ENCODE measurements around the gene ASF1B. TPM values are rescaled to one million over a fixed set of nuclear protein-coding genes. Genes with fewer than 3 reads are reported as not detected.

Gene ASF1B
- total RNA-seq, 4 donors from 2014 or later = 1.9 to 4.5 (median 4.4) TPM; not detected in 1

DNA sequence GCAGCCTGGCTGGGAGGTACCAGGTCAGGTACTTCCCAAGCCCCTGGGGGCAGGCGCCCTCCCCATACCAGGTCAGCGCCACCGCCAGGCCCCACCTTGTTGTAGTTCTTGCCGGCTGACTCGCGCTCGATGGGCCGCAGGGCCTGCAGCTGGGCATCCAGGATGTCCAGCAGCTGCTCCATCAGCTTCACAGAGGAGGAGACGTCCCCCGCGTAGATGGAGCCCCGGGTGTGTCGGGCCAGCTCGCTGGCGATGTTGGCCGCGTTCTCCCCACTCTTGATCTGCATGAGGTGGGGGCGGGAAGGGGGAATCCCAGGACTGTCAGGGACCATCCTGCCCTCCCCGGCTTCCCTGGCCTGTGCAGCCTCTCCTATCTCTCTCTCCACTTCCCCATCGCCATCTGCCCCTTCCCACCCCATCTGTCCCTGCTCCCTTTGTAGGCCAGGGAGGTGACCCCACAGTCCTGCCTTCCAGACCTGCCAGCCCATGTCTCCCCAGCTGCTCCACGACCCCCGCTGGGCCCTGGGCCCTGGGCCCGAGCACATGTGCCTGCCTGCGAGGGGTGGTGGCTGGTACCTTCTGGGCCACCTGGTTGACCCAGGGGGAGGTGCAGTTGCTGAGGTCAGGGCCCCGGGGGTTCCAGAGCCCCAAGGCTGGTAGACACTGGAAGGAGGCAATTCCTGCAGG is 23.8 kb upstream of the ASF1B start:
- Histone ChIP-seq H3K4me1 (no peaks in the 10 kb centered on the region), H3K9me3 (no peaks in the 10 kb centered on the region), H3K4me3 (no peak overlapping the region), H3K27me3 (no peaks in the 10 kb centered on the region), H3K36me3 (peaks cover 0 to 9% (median 3%) of the 10 kb centered on the region in 4 donors), H3K27ac (no peak overlapping the region)
- in situ Hi-C loops (cut with MboI; ENCODE audit: low pct_ligation_motif_present in 1 of 4, low pct_unique_long_range_greater_than_20kb in 1 of 4, low sequenced_read_pairs in 3 of 4) = no loop called here
- no peak for DNase-seq
- 86% methylated on average over 24 of the region's 25 CpGs; no CpG with 5 or more reads in 1 of the 2 donors for WGBS, 2 donors (ENCODE audit: low coverage in 1 of 2)
- intact Hi-C loops (cut with DNase I; ENCODE audit: low total_unique reads) = no loop called here
- TF ChIP-seq POLR2AphosphoS5 (IDR thresholded peaks at IDR 0.05) = no peak
- no peak for TF ChIP-seq POLR2A (IDR thresholded peaks at IDR 0.05)
- no peak for TF ChIP-seq EP300 (IDR thresholded peaks at IDR 0.05; ENCODE audit: low read depth)
- TF ChIP-seq, protein P1, sequence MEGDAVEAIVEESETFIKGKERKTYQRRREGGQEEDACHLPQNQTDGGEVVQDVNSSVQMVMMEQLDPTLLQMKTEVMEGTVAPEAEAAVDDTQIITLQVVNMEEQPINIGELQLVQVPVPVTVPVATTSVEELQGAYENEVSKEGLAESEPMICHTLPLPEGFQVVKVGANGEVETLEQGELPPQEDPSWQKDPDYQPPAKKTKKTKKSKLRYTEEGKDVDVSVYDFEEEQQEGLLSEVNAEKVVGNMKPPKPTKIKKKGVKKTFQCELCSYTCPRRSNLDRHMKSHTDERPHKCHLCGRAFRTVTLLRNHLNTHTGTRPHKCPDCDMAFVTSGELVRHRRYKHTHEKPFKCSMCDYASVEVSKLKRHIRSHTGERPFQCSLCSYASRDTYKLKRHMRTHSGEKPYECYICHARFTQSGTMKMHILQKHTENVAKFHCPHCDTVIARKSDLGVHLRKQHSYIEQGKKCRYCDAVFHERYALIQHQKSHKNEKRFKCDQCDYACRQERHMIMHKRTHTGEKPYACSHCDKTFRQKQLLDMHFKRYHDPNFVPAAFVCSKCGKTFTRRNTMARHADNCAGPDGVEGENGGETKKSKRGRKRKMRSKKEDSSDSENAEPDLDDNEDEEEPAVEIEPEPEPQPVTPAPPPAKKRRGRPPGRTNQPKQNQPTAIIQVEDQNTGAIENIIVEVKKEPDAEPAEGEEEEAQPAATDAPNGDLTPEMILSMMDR (IDR thresholded peaks at IDR 0.05) = no peak

DNA sequence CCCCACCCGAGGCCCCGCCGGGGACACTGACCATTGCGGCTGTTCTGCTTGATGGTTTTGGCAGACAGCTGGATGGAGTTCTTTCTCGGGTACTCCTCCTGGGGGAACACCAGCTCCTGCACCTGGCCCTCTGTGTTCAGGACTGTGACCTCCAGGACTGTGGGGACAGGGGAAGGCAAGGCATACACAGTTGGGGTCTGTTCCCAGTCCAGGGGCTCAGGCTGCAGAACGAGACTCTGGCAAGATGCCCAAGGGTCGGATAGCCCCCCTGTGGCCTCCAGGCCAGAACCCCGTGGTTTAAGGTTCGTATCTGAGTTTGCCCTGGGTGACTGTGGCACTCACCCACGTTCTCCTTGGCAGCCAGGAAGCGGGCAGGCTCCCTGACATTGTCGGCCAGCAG is 22.7 kb upstream of the ASF1B start:
- intact Hi-C loops (cut with DNase I; ENCODE audit: low total_unique reads) (no loop called here), in situ Hi-C loops (cut with MboI; ENCODE audit: low pct_ligation_motif_present in 1 of 4, low pct_unique_long_range_greater_than_20kb in 1 of 4, low sequenced_read_pairs in 3 of 4) (no loop called here)
- peaks cover 0 to 9% (median 3%) of the 10 kb centered on the region in 4 donors for H3K36me3 ChIP-seq
- no peak for TF ChIP-seq EP300 (IDR thresholded peaks at IDR 0.05; ENCODE audit: low read depth)
- TF ChIP-seq, protein P1 (IDR thresholded peaks at IDR 0.05) = no peak
- no peak for TF ChIP-seq POLR2A (IDR thresholded peaks at IDR 0.05)
- no peak for TF ChIP-seq POLR2AphosphoS5 (IDR thresholded peaks at IDR 0.05)
- H3K4me1 ChIP-seq = no peaks in the 10 kb centered on the region
- H3K4me3 ChIP-seq = no peak overlapping the region
- WGBS, 2 donors (ENCODE audit: low coverage in 1 of 2) = 81% methylated on average over 12 of the region's 12 CpGs; no CpG with 5 or more reads in 1 of the 2 donors
- H3K27me3 ChIP-seq = no peaks in the 10 kb centered on the region
- no peaks in the 10 kb centered on the region for H3K9me3 ChIP-seq
- H3K27ac ChIP-seq = no peak overlapping the region
- no peak for DNase-seq

DNA sequence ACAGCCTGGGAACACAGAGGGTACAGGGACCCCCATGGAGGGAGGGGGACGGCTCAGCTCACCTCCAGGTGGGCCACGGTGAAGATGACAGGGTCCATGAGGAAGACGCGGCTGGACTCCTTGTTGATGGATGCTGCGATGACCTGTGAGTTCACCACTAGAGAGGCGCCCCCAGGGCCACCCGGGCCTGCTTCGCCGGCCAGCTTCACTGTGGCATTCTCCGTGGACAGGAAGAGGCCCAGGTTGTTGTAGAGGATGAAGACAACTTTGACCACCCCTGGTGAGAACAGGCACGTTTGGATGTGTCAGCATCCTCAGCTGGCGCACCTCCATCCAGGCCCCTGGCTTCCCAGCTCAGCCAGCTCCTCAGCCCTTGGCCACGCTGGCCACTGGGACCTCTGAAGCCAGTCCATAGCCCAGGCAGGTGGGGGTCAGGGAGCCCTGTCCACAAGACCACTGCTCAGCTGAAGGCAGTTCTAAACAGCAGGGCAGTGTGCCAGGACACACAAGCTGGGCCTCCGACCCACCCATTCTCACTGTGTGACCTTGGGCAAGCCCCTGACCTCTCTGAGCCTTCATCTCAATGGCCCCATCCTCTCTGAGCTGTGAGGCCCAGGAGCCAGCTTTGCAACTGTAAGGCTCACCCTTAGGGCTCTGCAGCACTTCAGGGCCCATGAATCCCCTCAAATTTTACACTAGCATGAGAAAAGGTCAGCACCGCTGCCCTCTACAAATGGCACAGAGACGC is 22.1 kb upstream of the ASF1B start:
- Histone ChIP-seq H3K9me3 (no peaks in the 10 kb centered on the region), H3K4me3 (no peak overlapping the region), H3K27me3 (no peaks in the 10 kb centered on the region), H3K4me1 (no peaks in the 10 kb centered on the region), H3K27ac (no peak overlapping the region), H3K36me3 (peaks cover 0 to 9% (median 3%) of the 10 kb centered on the region in 4 donors)
- intact Hi-C loops (cut with DNase I; ENCODE audit: low total_unique reads) = no loop called here
- DNase-seq = no peak
- TF ChIP-seq, protein P1 (IDR thresholded peaks at IDR 0.05) = no peak
- TF ChIP-seq POLR2A (IDR thresholded peaks at IDR 0.05) (no peak), EP300 (IDR thresholded peaks at IDR 0.05; ENCODE audit: low read depth) (no peak), POLR2AphosphoS5 (IDR thresholded peaks at IDR 0.05) (no peak)
- in situ Hi-C loops (cut with MboI; ENCODE audit: low pct_ligation_motif_present in 1 of 4, low pct_unique_long_range_greater_than_20kb in 1 of 4, low sequenced_read_pairs in 3 of 4) = no loop called here
- 91% methylated on average over 16 of the region's 16 CpGs; no CpG with 5 or more reads in 1 of the 2 donors for WGBS, 2 donors (ENCODE audit: low coverage in 1 of 2)

DNA sequence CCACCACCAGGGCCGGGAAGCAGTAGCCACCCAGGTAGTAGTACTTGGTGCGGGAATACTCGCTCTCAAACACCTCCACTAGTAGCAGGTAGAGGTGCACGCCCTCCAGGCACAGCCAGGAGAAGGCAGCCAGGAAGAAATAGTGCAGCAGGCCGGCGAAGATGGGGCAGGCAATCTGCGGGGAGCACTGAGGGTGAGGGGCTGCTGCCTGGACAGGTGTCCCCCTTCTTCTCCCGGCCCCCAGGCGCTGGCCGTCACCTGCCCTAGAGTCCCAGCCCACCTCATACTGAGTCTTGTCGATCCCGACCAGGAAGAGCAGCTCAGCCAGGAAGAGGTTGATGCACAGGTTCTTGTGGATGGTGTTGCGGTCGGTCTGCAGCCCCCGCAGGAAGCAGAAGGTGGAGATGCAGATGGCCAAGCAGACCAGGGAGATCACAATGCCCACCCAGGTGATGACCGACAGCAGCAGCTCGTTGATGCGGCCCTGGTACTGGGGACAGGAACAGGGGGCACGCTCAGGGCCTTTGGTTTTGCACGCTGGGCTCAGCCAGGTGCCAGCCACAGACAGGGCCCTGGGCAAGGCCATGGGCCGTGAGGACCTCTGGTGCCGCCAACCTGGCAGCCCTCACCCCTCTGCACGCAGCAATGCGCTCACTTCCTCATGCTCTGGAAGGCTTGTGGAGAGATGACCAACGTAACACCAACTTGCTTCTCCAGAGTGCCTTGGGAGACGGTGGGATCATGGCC is 20.8 kb upstream of the ASF1B start:
- WGBS, 2 donors (ENCODE audit: low coverage in 1 of 2) = 92% methylated on average over 23 of the region's 26 CpGs; no CpG with 5 or more reads in 1 of the 2 donors
- Histone ChIP-seq H3K9me3 (no peaks in the 10 kb centered on the region), H3K27ac (no peak overlapping the region), H3K4me3 (no peak overlapping the region), H3K27me3 (no peaks in the 10 kb centered on the region), H3K36me3 (peaks cover 0 to 9% (median 3%) of the 10 kb centered on the region in 4 donors), H3K4me1 (no peaks in the 10 kb centered on the region)
- no peak for DNase-seq
- intact Hi-C loops (cut with DNase I; ENCODE audit: low total_unique reads) = no loop called here
- TF ChIP-seq EP300 (IDR thresholded peaks at IDR 0.05; ENCODE audit: low read depth) (no peak), POLR2AphosphoS5 (IDR thresholded peaks at IDR 0.05) (no peak)
- in situ Hi-C loops (cut with MboI; ENCODE audit: low pct_ligation_motif_present in 1 of 4, low pct_unique_long_range_greater_than_20kb in 1 of 4, low sequenced_read_pairs in 3 of 4) = no loop called here

Data from transverse colon (tissue), 4 donors.